B cell (primary cell): ENCODE results near the gene TMEM119. TPM values are rescaled to one million over a fixed set of nuclear protein-coding genes. Genes with fewer than 3 reads are reported as not detected.

Source experiments
- ATAC-seq: fragments of 200-7000 bp; cut with Tn5 transposase; one replicate; pipeline ENCODE4 v1.10.0; 2021; ENCODE audit warnings: low read depth, mild to moderate bottlenecking, moderate number of reproducible peaks, moderate library complexity
- CTCF ChIA-PET: fragments of 350-600 bp; sonication (Branson Sonifier 250); formaldehyde crosslinking; loops from one replicate; lab custom pipeline; 2021; ENCODE audit warnings: antibody characterized with exemption, inconsistent platforms; lab: Charles Lee
- POLR2A ChIA-PET: fragments of 350-600 bp; sonication (Branson Sonifier 250); formaldehyde crosslinking; loops from one replicate; lab custom pipeline; 2021; ENCODE audit warnings: antibody characterized with exemption; lab: Charles Lee
- DNase-seq: peaks from one replicate; pipeline ENCODE4 v3.0.0; 2013
- H2AFZ ChIP-seq: 2 replicates; pipeline ENCODE4 v1.6.1; 2012; ENCODE audit warnings: mild to moderate bottlenecking, low read depth, low read length; ENCODE audit not compliant: insufficient read depth, poor library complexity, severe bottlenecking
- H3K27ac ChIP-seq, 2 donors: 1 replicate in 1 of 2; 2 replicates in 1 of 2; pipeline ENCODE4 v1.5.1; 2012 to 2013; ENCODE audit warnings: low read length in 2 of 2, mild to moderate bottlenecking in 2 of 2, moderate library complexity in 1 of 2
- H3K27me3 ChIP-seq, 4 experiments: fragments of 200-600 bp in 1 of 4; sonication (generic) in 1 of 4; replicated peaks in 1 of 4; 1 replicate in 2 of 4; 2 replicates in 2 of 4; pipeline versions ENCODE4 v1.6.1 to v1.7.0; 2013 to 2016; ENCODE audit warnings: low read length in 3 of 4, mild to moderate bottlenecking in 2 of 4, mixed read lengths in 1 of 4, moderate library complexity in 1 of 4; ENCODE audit not compliant: insufficient read depth in 4 of 4, control insufficient read depth in 3 of 4; ENCODE audit errors: control extremely low read depth in 1 of 4
- H3K36me3 ChIP-seq, 2 experiments: replicated peaks in 1 of 2; 1 replicate in 1 of 2; 2 replicates in 1 of 2; pipeline versions ENCODE4 v1.6.1 to v1.7.1; 2013; ENCODE audit warnings: low read length in 1 of 2; ENCODE audit not compliant: insufficient read depth in 2 of 2, control insufficient read depth in 1 of 2; ENCODE audit errors: control extremely low read depth in 1 of 2, extremely low read depth in 1 of 2
- H3K4me1 ChIP-seq, 2 donors: fragments of 200-600 bp in 1 of 2; sonication (generic) in 1 of 2; 1 replicate in 1 of 2; 2 replicates in 1 of 2; pipeline versions ENCODE4 v1.5.1 to v1.6.1; 2013 to 2017; ENCODE audit warnings: low read length in 2 of 2; ENCODE audit not compliant: control insufficient read depth in 2 of 2, insufficient read depth in 2 of 2
- H3K4me2 ChIP-seq: replicated peaks from 2 replicates; pipeline ENCODE3; 2012; ENCODE audit warnings: mild to moderate bottlenecking, low read depth, low read length; ENCODE audit not compliant: poor library complexity, severe bottlenecking
- H3K4me3 ChIP-seq, 5 experiments: fragments of 200-600 bp in 1 of 5; sonication (generic) in 1 of 5; 1 replicate in 3 of 5; 2 replicates in 2 of 5; pipeline versions ENCODE4 v1.5.1 to v1.7.0; 2011 to 2016; ENCODE audit warnings: low read length in 4 of 5, mild to moderate bottlenecking in 4 of 5, low read depth in 2 of 5, control low read depth in 1 of 5, moderate library complexity in 1 of 5; ENCODE audit not compliant: insufficient read depth in 1 of 5; ENCODE audit errors: control extremely low read depth in 1 of 5, extremely low read depth in 1 of 5
- H3K79me2 ChIP-seq: fragments of 200-600 bp; sonication (generic); one replicate; pipeline ENCODE4 v1.6.0; 2016; ENCODE audit warnings: low read length; ENCODE audit not compliant: control insufficient read depth, insufficient read depth
- H3K9ac ChIP-seq: fragments of 200-600 bp; sonication (generic); 2 replicates; pipeline ENCODE4 v1.6.1; 2017; ENCODE audit warnings: mild to moderate bottlenecking, low read length, moderate library complexity
- H3K9me3 ChIP-seq, 3 donors: one replicate each; pipeline versions ENCODE4 v1.6.1 to v1.7.1; 2013; ENCODE audit warnings: low read length in 2 of 3; ENCODE audit not compliant: control insufficient read depth in 2 of 3, insufficient read depth in 1 of 3; ENCODE audit errors: control extremely low read depth in 1 of 3
- H4K20me1 ChIP-seq: 2 replicates; pipeline ENCODE4 v1.6.0; 2012; ENCODE audit warnings: mild to moderate bottlenecking, low read length; ENCODE audit not compliant: insufficient read depth, control insufficient read depth, poor library complexity, severe bottlenecking
- H3K27ac Mint-ChIP-seq: one replicate; pipeline ENCODE4 v1.8.0; 2021; ENCODE audit warnings: mixed read lengths
- H3K27me3 Mint-ChIP-seq: one replicate; pipeline ENCODE4 v1.8.0; 2021; ENCODE audit warnings: mixed read lengths
- H3K4me1 Mint-ChIP-seq: one replicate; pipeline ENCODE4 v1.8.0; 2021; ENCODE audit warnings: mixed read lengths
- H3K4me3 Mint-ChIP-seq: one replicate; pipeline ENCODE4 v1.8.0; 2021; ENCODE audit warnings: mixed read lengths
- H3K9me3 Mint-ChIP-seq: one replicate; pipeline ENCODE4 v1.8.0; 2022; ENCODE audit warnings: mixed read lengths; ENCODE audit not compliant: insufficient read depth
- EZH2 ChIP-seq: IDR thresholded peaks from 2 replicates; pipeline ENCODE4 v1.6.1; 2012; ENCODE audit warnings: borderline replicate concordance, low read depth, mild to moderate bottlenecking, moderate library complexity, low read length; ENCODE audit not compliant: insufficient read depth, poor library complexity, severe bottlenecking
- WGBS: methylation state at CpG from one replicate; pipeline ENCODE4 v1.1.5; 2013; ENCODE audit warnings: missing lambda C conversion rate; ENCODE audit not compliant: insufficient coverage; 5-methylcytosine and 5-hydroxymethylcytosine counted together
- intact Hi-C: fragments of 100-400 bp; cut with micrococcal nuclease; formaldehyde crosslinking; loops from one replicate; pipeline ENCODE4 v1.10.0; 2022
- polyA plus RNA-seq: library from polyadenylated mRNA; depleted of rRNA; stranded (reverse); fragments of >200 nt; gene quantifications from 2 replicates; pipeline ENCODE4 v1.2.3, GENCODE V29; 2012
- total RNA-seq, 2 donors: library from RNA; stranded (reverse); fragments of 120-200 nt in 1 of 2; gene quantifications; 1 replicate in 1 of 2; 2 replicates in 1 of 2; pipeline versions ENCODE4 v1.2.3 to v1.2.4, GENCODE V29; 2013 to 2022
- TF ChIP-seq, protein P1 (sequence below): fragments of 200-600 bp; IDR thresholded peaks from one replicate; pipeline ENCODE4 v1.8.0; 2022; ENCODE audit warnings: antibody characterized with exemption, mild to moderate bottlenecking

TMEM119 gene
- total and polyA plus RNA-seq, 2 donors (not counting 1 experiment from before 2014, with no cell fraction given), result 0.25 TPM; not detected in 1

DNA sequence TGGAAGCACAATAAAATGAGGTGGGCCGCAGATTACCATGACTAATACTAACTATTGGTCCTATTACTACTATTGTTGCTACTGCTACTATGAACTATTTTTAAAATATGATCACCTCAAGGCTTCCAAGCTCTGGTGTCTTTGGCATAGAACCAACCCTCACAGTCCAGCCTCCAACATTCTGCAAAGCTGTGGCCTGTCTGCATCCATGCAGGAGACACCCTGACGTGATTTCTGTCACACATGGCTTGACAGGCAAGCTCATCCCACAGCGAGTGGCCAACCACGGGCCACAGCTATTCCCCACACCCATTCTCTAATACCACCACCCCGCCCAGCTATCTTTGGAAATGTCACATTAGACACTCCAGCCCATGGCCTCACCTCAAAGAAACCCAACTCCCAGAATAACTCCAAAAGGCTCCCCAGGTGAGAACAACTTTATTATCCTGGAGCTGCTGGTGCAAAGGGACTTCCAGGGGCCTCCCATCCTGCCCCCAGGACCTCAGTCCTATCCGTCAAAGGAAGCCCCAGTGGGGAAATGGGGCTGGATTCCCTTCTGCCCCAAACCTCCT is 21.1 kb downstream of the TMEM119 start:
- Mint-ChIP-seq H3K27me3 (no peaks in the 10 kb centered on the region), H3K4me1 (peaks cover 51% of the 10 kb centered on the region), H3K4me3 (no peak overlapping the region), H3K9me3 (peaks cover 3% of the 10 kb centered on the region), H3K27ac (no peak overlapping the region)
- intact Hi-C loops, result no loop called here
- no peaks in the 10 kb centered on the region for H3K27me3 ChIP-seq
- H3K4me1 ChIP-seq, result peaks cover 21 to 27% of the 10 kb centered on the region in 2 donors
- TF ChIP-seq EZH2, result no peak
- TF ChIP-seq, protein P1, sequence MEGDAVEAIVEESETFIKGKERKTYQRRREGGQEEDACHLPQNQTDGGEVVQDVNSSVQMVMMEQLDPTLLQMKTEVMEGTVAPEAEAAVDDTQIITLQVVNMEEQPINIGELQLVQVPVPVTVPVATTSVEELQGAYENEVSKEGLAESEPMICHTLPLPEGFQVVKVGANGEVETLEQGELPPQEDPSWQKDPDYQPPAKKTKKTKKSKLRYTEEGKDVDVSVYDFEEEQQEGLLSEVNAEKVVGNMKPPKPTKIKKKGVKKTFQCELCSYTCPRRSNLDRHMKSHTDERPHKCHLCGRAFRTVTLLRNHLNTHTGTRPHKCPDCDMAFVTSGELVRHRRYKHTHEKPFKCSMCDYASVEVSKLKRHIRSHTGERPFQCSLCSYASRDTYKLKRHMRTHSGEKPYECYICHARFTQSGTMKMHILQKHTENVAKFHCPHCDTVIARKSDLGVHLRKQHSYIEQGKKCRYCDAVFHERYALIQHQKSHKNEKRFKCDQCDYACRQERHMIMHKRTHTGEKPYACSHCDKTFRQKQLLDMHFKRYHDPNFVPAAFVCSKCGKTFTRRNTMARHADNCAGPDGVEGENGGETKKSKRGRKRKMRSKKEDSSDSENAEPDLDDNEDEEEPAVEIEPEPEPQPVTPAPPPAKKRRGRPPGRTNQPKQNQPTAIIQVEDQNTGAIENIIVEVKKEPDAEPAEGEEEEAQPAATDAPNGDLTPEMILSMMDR, result no peak
- ChIA-PET POLR2A (no interaction called here), CTCF (interaction anchor here (1.3 to 4.2 kb wide), 3 partner anchors 35 to 227 kb away, joined by 3 to 29 read pairs (median 14); no protein-coding TSS in a partner anchor)
- 44% methylated on average over 5 of the region's 6 CpGs for WGBS
- ATAC-seq (no peak), DNase-seq (no peak)
- H3K9ac ChIP-seq, result no peak overlapping the region
- no peak overlapping the region for H3K4me2 ChIP-seq
- no peak overlapping the region for H3K27ac ChIP-seq
- no peaks in the 10 kb centered on the region for H3K36me3 ChIP-seq
- no peak overlapping the region for H2AFZ ChIP-seq
- H3K4me3 ChIP-seq, result no peak overlapping the region
- H3K9me3 ChIP-seq, result peaks cover 0 to 4% (median 0%) of the 10 kb centered on the region in 3 donors
- H4K20me1 ChIP-seq, result no peaks in the 10 kb centered on the region
- H3K79me2 ChIP-seq, result no peaks in the 10 kb centered on the region

DNA sequence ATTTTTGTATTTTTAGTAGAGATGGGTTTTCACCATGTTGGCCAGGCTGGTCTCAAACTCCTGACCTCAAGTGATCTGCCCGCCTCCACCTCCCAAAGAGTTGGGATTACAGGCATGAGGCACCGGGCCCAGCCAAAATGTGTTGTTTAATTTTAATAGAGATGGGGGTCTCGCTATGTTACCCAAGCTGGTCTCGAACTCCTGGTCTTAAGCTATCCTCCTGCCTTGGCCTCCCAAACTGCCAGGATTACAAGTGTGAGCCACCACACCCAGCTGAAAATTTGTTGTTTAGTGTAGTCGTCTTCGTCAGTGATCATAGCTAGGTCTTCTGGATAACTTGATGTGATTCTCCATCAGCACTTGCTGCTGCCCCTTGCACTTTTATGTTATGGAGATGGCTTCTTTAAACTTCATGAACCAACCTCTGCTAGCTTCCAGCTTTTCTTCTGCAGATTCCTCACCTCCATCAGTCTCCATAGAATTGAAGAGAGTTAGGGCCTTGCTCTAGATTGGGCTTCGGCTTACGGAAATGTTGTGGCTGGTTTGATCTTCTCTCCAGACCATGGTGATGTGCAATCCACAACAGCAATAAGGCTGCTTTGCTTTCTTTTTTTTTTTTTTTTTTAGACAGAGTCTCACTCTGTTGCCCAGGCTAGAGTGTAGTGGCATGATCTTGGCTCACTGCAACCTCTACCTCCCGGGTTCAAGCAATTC is 22.5 kb downstream of the TMEM119 start:
- H3K27ac ChIP-seq, result no peak overlapping the region
- H3K9me3 ChIP-seq, result peaks cover 0 to 4% (median 0%) of the 10 kb centered on the region in 3 donors
- POLR2A ChIA-PET, result no interaction called here
- peaks cover 64% of the 10 kb centered on the region for H3K4me1 Mint-ChIP-seq
- CTCF ChIA-PET, result interaction anchor here (0.5 to 4.2 kb wide), 6 partner anchors 11 to 306 kb away, joined by 3 to 29 read pairs (median 4); partner anchors contain the start of gene SELPLG
- H3K4me3 ChIP-seq, result no peak overlapping the region
- no peaks in the 10 kb centered on the region for H4K20me1 ChIP-seq
- no peak overlapping the region for H3K4me3 Mint-ChIP-seq
- no peak for DNase-seq
- no peak for TF ChIP-seq EZH2
- TF ChIP-seq, protein P1, result no peak
- no peak overlapping the region for H3K9ac ChIP-seq
- H3K27ac Mint-ChIP-seq, result no peak overlapping the region
- no peak overlapping the region for H3K4me2 ChIP-seq
- intact Hi-C loops, result no loop called here
- peaks cover 3% of the 10 kb centered on the region for H3K9me3 Mint-ChIP-seq
- ATAC-seq, result no peak
- WGBS, result 85% methylated on average over 4 of the region's 9 CpGs
- H3K36me3 ChIP-seq, result no peaks in the 10 kb centered on the region
- H3K79me2 ChIP-seq, result no peaks in the 10 kb centered on the region
- H3K27me3 ChIP-seq, result no peaks in the 10 kb centered on the region
- H3K4me1 ChIP-seq, result peaks cover 26 to 41% of the 10 kb centered on the region in 2 donors
- no peaks in the 10 kb centered on the region for H3K27me3 Mint-ChIP-seq
- no peak overlapping the region for H2AFZ ChIP-seq
